ENCODE results near the gene DENND10. TPM values are rescaled to one million over a fixed set of nuclear protein-coding genes. Genes with fewer than 3 reads are reported as not detected.

DENND10 gene
- total RNA-seq, 1 donor, result 102 TPM

- no peak for DNase-seq (ENCODE audit: insufficient read length, low spot score, missing footprints)
- H3K9me3 ChIP-seq (ENCODE audit: low read depth, low read length), result no peaks in the 10 kb centered on the region
- H3K79me2 ChIP-seq (ENCODE audit: insufficient read depth, low read length), result no peaks in the 10 kb centered on the region
- peaks cover 2% of the 10 kb centered on the region for H4K20me1 ChIP-seq (ENCODE audit: insufficient read depth, low read length)
- peaks cover 16% of the 10 kb centered on the region for H3K4me1 ChIP-seq (ENCODE audit: insufficient read depth, low read length)
- no peak overlapping the region for H2AFZ ChIP-seq (ENCODE audit: low read length)
- H3K27me3 ChIP-seq (ENCODE audit: insufficient read depth, low read length), result no peaks in the 10 kb centered on the region
- no peak overlapping the region for H3K27ac ChIP-seq (ENCODE audit: low read depth, low read length)
- TF ChIP-seq CTCF (IDR thresholded peaks at IDR 0.05; ENCODE audit: extremely low read depth, low read depth, low read length), result no peak
- no peak overlapping the region for H3K4me2 ChIP-seq (ENCODE audit: insufficient read depth, low read length)
- no peak overlapping the region for H3K4me3 ChIP-seq (ENCODE audit: insufficient read depth, low read length)
- peaks cover 4% of the 10 kb centered on the region for H3K36me3 ChIP-seq (ENCODE audit: insufficient read depth, low read length)
Observed at GRCh38 chr10:119138346-119139306, 34.7 kb downstream of the DENND10 start.

- no peaks in the 10 kb centered on the region for H3K9me3 ChIP-seq (ENCODE audit: low read depth, low read length)
- H3K36me3 ChIP-seq (ENCODE audit: insufficient read depth, low read length), result no peaks in the 10 kb centered on the region
- H3K4me2 ChIP-seq (ENCODE audit: insufficient read depth, low read length), result no peak overlapping the region
- no peak overlapping the region for H3K4me3 ChIP-seq (ENCODE audit: insufficient read depth, low read length)
- H3K79me2 ChIP-seq (ENCODE audit: insufficient read depth, low read length), result no peaks in the 10 kb centered on the region
- H3K27ac ChIP-seq (ENCODE audit: low read depth, low read length), result no peak overlapping the region
- no peak for DNase-seq (ENCODE audit: insufficient read length, low spot score, missing footprints)
- H2AFZ ChIP-seq (ENCODE audit: low read length), result no peak overlapping the region
- H3K27me3 ChIP-seq (ENCODE audit: insufficient read depth, low read length), result no peaks in the 10 kb centered on the region
- H3K4me1 ChIP-seq (ENCODE audit: insufficient read depth, low read length), result peaks cover 14% of the 10 kb centered on the region
- TF ChIP-seq CTCF (IDR thresholded peaks at IDR 0.05; ENCODE audit: extremely low read depth, low read depth, low read length), result peak; percentile 55
- H4K20me1 ChIP-seq (ENCODE audit: insufficient read depth, low read length), result peaks cover 2% of the 10 kb centered on the region
Observed at GRCh38 chr10:119139464-119140067, 35.7 kb downstream of the DENND10 start.

GRCh38 chr10:119140603-119141245 lies 36.8 kb downstream of the DENND10 start:
- H3K79me2 ChIP-seq (ENCODE audit: insufficient read depth, low read length), result no peaks in the 10 kb centered on the region
- no peak for TF ChIP-seq CTCF (IDR thresholded peaks at IDR 0.05; ENCODE audit: extremely low read depth, low read depth, low read length)
- no peak overlapping the region for H3K4me2 ChIP-seq (ENCODE audit: insufficient read depth, low read length)
- no peak for DNase-seq (ENCODE audit: insufficient read length, low spot score, missing footprints)
- H3K4me1 ChIP-seq (ENCODE audit: insufficient read depth, low read length), result peaks cover 3% of the 10 kb centered on the region
- H4K20me1 ChIP-seq (ENCODE audit: insufficient read depth, low read length), result no peaks in the 10 kb centered on the region
- H3K36me3 ChIP-seq (ENCODE audit: insufficient read depth, low read length), result peaks cover under 1% of the 10 kb centered on the region
- no peak overlapping the region for H3K27ac ChIP-seq (ENCODE audit: low read depth, low read length)
- no peaks in the 10 kb centered on the region for H3K9me3 ChIP-seq (ENCODE audit: low read depth, low read length)
- no peak overlapping the region for H3K4me3 ChIP-seq (ENCODE audit: insufficient read depth, low read length)
- H2AFZ ChIP-seq (ENCODE audit: low read length), result no peak overlapping the region
- no peaks in the 10 kb centered on the region for H3K27me3 ChIP-seq (ENCODE audit: insufficient read depth, low read length)
